PC-3 (cell line): ENCODE measurements around the gene TRAK1.

Experiments used
- CTCF ChIP-seq: fragments of 300-600 bp; sonication (generic); conservative IDR thresholded peaks from 2 replicates; pipeline ENCODE4 v1.5.1; 2017; ENCODE audit warnings: antibody characterized with exemption, low read depth, mild to moderate bottlenecking, low read length
- EZH2 ChIP-seq: fragments of 300-600 bp; sonication (generic); IDR thresholded peaks from one replicate; pipeline ENCODE4 v1.6.1; 2017; ENCODE audit warnings: antibody characterized with exemption, mild to moderate bottlenecking, low read length; ENCODE audit not compliant: unreplicated experiment
- EZH2phosphoT487 ChIP-seq: fragments of 300-600 bp; sonication (generic); IDR thresholded peaks from 2 replicates; pipeline ENCODE4 v1.6.1; 2018; ENCODE audit warnings: mild to moderate bottlenecking, antibody characterized with exemption, low read length, borderline replicate concordance

GRCh38 chr3:42130329-42131070, 39.3 kb downstream of the TRAK1 start:
- TF ChIP-seq CTCF (no peak), EZH2phosphoT487 (no peak), EZH2 (no peak)
